ENCODE data around the gene SLAMF1. TPM values are rescaled to one million over a fixed set of nuclear protein-coding genes. Genes with fewer than 3 reads are reported as not detected.

Gene SLAMF1
- total and polyA plus RNA-seq, 2 of the 13 experiments (the other 11 are each of a cell fraction or from before 2014, with no cell fraction given) = not detected

GRCh38 chr1:160670701-160671100, 23.9 kb upstream of the SLAMF1 start:
- no peak overlapping the region for H2AFZ ChIP-seq (ENCODE audit: low read length)
- no peaks in the 10 kb centered on the region for H3K79me2 ChIP-seq (ENCODE audit: insufficient read depth, low read length)
- WGBS (ENCODE audit: low lambda C conversion rate) = 45% methylated on average over 4 of the region's 4 CpGs
- DNase-seq (ENCODE audit: low spot score) = no peak
- in situ Hi-C loops (cut with HindIII; ENCODE audit: extremely low pct_ligation_motif_present, low pct_unique_long_range_greater_than_20kb) = no loop called here
- H3K36me3 ChIP-seq (replicated peaks in 1 of 2; ENCODE audit: control insufficient read depth in 1 of 2, insufficient read depth in 2 of 2, low read length in 2 of 2) = no peaks in the 10 kb centered on the region
- TF ChIP-seq ZNF790 (CRISPR knock-in tag; IDR thresholded peaks at IDR 0.05; ENCODE audit: borderline replicate concordance) (no peak), ZNF512 (CRISPR knock-in tag; IDR thresholded peaks at IDR 0.05) (no peak), TCF12 (IDR thresholded peaks at IDR 0.05) (no peak), TCF12 (CRISPR knock-in tag; IDR thresholded peaks at IDR 0.05) (no peak), CREB1 (IDR thresholded peaks at IDR 0.05) (peak; percentile 65; the same call in 1 of the 2 replicates), CREB1 (CRISPR knock-in tag; IDR thresholded peaks at IDR 0.05) (no peak)
- POLR2A ChIA-PET = no interaction called here
- no peak overlapping the region for H3K4me3 ChIP-seq (replicated peaks in 1 of 3; ENCODE audit: insufficient read depth in 1 of 3, low read depth in 2 of 3, low read length in 3 of 3)
- intact Hi-C loops (cut with micrococcal nuclease; ENCODE audit: unreplicated experiment) = no loop called here
- 0 out of 2 replicates have a peak, but pooled peaks cover 3% of the 10 kb centered on the region for H3K4me1 ChIP-seq (ENCODE audit: insufficient read depth, low read length)
- no peaks in the 10 kb centered on the region for H3K9me3 ChIP-seq (ENCODE audit: low read length)
- no peak for ATAC-seq
- no peak overlapping the region for H3K27ac ChIP-seq (ENCODE audit: extremely low read length, insufficient read depth, low read length)
- CTCF ChIA-PET (ENCODE audit: low intra/inter-chr PET ratio, low total read pairs) = no interaction called here
- BruUV-seq (replicated peaks) = no TSS peak
- H3K4me2 ChIP-seq (ENCODE audit: low read depth, low read length) = no peak overlapping the region
- no peak for FAIRE-seq
- no peaks in the 10 kb centered on the region for H4K20me1 ChIP-seq (ENCODE audit: insufficient read depth, low read length)
- H3K27me3 ChIP-seq (ENCODE audit: control insufficient read depth in 1 of 2, insufficient read depth in 2 of 2, low read length in 2 of 2) = no peaks in the 10 kb centered on the region
- no peak overlapping the region for H3K9ac ChIP-seq (ENCODE audit: insufficient read depth, low read depth, low read length)

GRCh38 chr1:160669802-160670201, 23.0 kb upstream of the SLAMF1 start:
- no peaks in the 10 kb centered on the region for H3K9me3 ChIP-seq (ENCODE audit: low read length)
- no peak for DNase-seq (ENCODE audit: low spot score)
- H2AFZ ChIP-seq (ENCODE audit: low read length) = no peak overlapping the region
- no TSS peak for BruUV-seq (replicated peaks)
- ChIA-PET CTCF (ENCODE audit: low intra/inter-chr PET ratio, low total read pairs) (no interaction called here), POLR2A (no interaction called here)
- no peak overlapping the region for H3K9ac ChIP-seq (ENCODE audit: insufficient read depth, low read depth, low read length)
- no peak overlapping the region for H3K27ac ChIP-seq (ENCODE audit: extremely low read length, insufficient read depth, low read length)
- ATAC-seq = no peak
- H3K27me3 ChIP-seq (ENCODE audit: control insufficient read depth in 1 of 2, insufficient read depth in 2 of 2, low read length in 2 of 2) = no peaks in the 10 kb centered on the region
- no peaks in the 10 kb centered on the region for H3K79me2 ChIP-seq (ENCODE audit: insufficient read depth, low read length)
- no peaks in the 10 kb centered on the region for H4K20me1 ChIP-seq (ENCODE audit: insufficient read depth, low read length)
- H3K36me3 ChIP-seq (replicated peaks in 1 of 2; ENCODE audit: control insufficient read depth in 1 of 2, insufficient read depth in 2 of 2, low read length in 2 of 2) = no peaks in the 10 kb centered on the region
- intact Hi-C loops (cut with micrococcal nuclease; ENCODE audit: unreplicated experiment) (no loop called here), in situ Hi-C loops (cut with HindIII; ENCODE audit: extremely low pct_ligation_motif_present, low pct_unique_long_range_greater_than_20kb) (no loop called here)
- FAIRE-seq = no peak
- 0 out of 2 replicates have a peak, but pooled peaks cover 8% of the 10 kb centered on the region for H3K4me1 ChIP-seq (ENCODE audit: insufficient read depth, low read length)
- WGBS (ENCODE audit: low lambda C conversion rate) = 58% methylated on average over 20 of the region's 20 CpGs
- no peak overlapping the region for H3K4me2 ChIP-seq (ENCODE audit: low read depth, low read length)
- H3K4me3 ChIP-seq (replicated peaks in 1 of 3; ENCODE audit: insufficient read depth in 1 of 3, low read depth in 2 of 3, low read length in 3 of 3) = no peak overlapping the region
- no peak for TF ChIP-seq GABPA (IDR thresholded peaks at IDR 0.05; ENCODE audit: low read depth, low read length)
- no peak for TF ChIP-seq GABPA (CRISPR knock-in tag; IDR thresholded peaks at IDR 0.05; ENCODE audit: low read depth)
- no peak for TF ChIP-seq ATF7 (IDR thresholded peaks at IDR 0.05)
- TF ChIP-seq ATF7 (CRISPR knock-in tag; IDR thresholded peaks at IDR 0.05) = no peak
- TF ChIP-seq CENPT (CRISPR knock-in tag; IDR thresholded peaks at IDR 0.05; ENCODE audit: low read depth) = no peak
- no peak for TF ChIP-seq HDAC6 (IDR thresholded peaks at IDR 0.05; ENCODE audit: low read depth, low read length)
- TF ChIP-seq TFDP1 (CRISPR knock-in tag; IDR thresholded peaks at IDR 0.05; ENCODE audit: borderline replicate concordance) = no peak
- no peak for TF ChIP-seq ZBTB34 (CRISPR knock-in tag; IDR thresholded peaks at IDR 0.05)
- no peak for TF ChIP-seq TERF1 (CRISPR knock-in tag; IDR thresholded peaks at IDR 0.05)
- no peak for TF ChIP-seq FOXC1 (CRISPR knock-in tag; IDR thresholded peaks at IDR 0.05; ENCODE audit: borderline replicate concordance)
